Medulla oblongata (tissue), 1 donor: ENCODE data around the gene ALG12.

Experiments
- DNase-seq: peaks from one replicate; pipeline ENCODE4 v3.0.0-alpha.2; 2015; ENCODE audit errors: extremely low spot score

ALG12 gene

GRCh38 chr22:49930596-49931412 is 12.6 kb upstream of the ALG12 start:
- DNase-seq: peak; percentile 95

GRCh38 chr22:49929994-49930575 is 11.8 kb upstream of the ALG12 start:
- DNase-seq: no peak

- no peak for DNase-seq
Observed at GRCh38 chr22:49929211-49929979, 11.2 kb upstream of the ALG12 start.

- DNase-seq: no peak
Observed at GRCh38 chr22:49928555-49929210, 10.4 kb upstream of the ALG12 start.

DNA sequence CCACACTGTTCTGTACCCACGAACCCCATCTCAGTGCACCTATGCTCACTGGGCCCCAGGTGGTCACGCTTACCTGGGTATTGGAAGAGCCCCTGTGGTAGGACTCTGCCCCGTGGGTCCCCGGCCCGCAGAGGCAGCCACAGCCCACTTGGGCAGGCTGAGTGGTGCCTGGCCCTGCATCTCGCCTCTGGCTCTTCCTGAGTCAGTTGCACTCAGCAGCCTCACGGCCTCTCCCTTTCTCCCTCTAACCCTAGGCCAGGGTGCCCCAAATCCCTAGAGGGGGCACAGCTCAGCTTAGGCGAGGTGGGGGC is 9.9 kb upstream of the ALG12 start:
- no peak for DNase-seq

- no peak for DNase-seq
Observed at GRCh38 chr22:49927483-49928184, 9.4 kb upstream of the ALG12 start.

- no peak for DNase-seq
Observed at GRCh38 chr22:49926916-49927315, 8.7 kb upstream of the ALG12 start.

- DNase-seq: no peak
Observed at GRCh38 chr22:49925525-49926128, 7.4 kb upstream of the ALG12 start.

GRCh38 chr22:49924113-49924833 is 6.0 kb upstream of the ALG12 start:
- no peak for DNase-seq

GRCh38 chr22:49923445-49923844 is 5.2 kb upstream of the ALG12 start:
- no peak for DNase-seq

DNA sequence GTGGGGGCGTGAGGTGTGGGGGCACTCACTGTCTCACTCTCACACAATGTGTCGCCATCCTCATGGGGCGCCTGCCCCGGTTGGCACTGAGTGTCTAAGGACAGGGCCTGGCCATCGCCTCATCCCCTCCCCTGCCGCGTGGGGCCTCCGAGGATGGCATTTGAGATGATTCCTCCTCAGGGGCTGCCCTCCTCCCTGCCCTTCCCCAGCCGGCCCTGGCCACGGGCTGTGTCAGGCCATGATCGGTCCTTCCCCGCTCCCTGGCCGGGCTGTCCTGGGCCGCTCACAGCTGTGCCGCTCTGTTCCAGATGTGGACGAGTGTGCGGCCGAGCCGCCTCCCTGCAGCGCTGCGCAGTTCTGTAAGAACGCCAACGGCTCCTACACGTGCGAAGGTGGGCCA is 4.7 kb upstream of the ALG12 start:
- DNase-seq: no peak

DNA sequence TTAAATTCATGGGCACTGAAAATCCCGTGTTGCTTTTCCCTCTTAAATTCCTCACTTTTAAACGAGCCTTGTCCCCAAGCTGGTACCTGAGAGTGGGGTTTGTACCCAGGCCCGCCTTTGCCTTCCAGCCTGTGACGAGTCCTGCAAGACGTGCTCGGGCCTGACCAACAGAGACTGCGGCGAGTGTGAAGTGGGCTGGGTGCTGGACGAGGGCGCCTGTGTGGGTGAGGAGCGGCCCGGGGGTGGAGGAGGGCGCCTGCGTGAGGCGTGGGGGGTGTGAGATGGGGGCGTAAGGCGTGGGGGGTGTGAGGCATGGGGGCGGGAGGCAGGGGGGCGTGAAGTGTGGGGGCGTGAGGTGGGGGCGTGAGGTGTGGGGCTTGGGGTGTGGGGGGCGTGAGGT is 4.2 kb upstream of the ALG12 start:
- no peak for DNase-seq

GRCh38 chr22:49921508-49922278 is 3.5 kb upstream of the ALG12 start:
- no peak for DNase-seq

GRCh38 chr22:49920859-49921258 is 2.6 kb upstream of the ALG12 start:
- no peak for DNase-seq

GRCh38 chr22:49918911-49919881 is 958 bp upstream of the ALG12 start:
- no peak for DNase-seq

DNA sequence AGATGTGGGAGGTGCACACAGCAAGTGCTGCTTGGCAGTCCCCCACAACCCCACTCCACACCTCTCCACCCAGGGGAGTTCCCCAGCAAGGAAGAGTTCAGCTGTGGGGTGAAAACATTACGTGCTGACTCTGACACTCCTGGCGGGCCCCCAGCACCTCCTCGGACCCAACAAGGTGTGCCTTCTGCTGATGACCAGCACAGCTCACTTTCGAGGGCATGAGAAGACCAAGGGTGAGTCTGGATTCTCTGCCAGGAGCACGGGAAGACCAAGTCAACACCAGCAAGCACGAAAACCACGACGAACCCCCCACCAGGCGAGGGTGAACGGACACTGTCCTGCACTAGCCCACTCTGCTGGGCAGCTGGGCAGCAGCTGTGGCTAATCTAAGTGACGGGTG is 1.4 kb downstream of the ALG12 start:
- no peak for DNase-seq

DNA sequence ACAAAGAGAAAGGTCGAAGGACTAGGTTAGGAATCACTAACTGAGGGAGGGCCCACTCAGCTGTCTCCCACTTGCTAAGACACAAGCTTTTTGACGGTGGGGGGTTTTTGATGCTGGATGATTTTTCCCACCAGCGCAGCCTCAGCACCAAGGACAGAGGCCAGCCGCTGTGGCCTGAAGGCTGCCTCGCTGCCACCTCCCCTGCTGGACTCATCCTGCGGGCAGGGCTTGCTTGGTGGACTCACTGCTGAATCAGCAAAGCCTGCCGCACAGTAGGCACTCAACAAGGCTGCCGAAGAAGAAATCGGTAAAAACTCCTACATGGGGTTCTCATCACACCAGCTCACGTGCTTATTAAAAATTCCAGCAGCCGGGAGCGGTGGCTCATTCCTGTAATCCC is 2.6 kb downstream of the ALG12 start:
- no peak for DNase-seq

- no peak for DNase-seq
Observed at GRCh38 chr22:49914256-49914655, 4.0 kb downstream of the ALG12 start.

GRCh38 chr22:49913446-49913845 is 4.8 kb downstream of the ALG12 start:
- DNase-seq: no peak
